GM18907 (cell line): ENCODE data around the gene SCYGR8.

Experiments
- ATAC-seq: cut with Tn5 transposase; IDR thresholded peaks from one replicate; pipeline ENCODE4 v1.9.1; 2021; ENCODE audit warnings: mild to moderate bottlenecking, moderate library complexity; ENCODE audit not compliant: unreplicated experiment

Gene SCYGR8

DNA sequence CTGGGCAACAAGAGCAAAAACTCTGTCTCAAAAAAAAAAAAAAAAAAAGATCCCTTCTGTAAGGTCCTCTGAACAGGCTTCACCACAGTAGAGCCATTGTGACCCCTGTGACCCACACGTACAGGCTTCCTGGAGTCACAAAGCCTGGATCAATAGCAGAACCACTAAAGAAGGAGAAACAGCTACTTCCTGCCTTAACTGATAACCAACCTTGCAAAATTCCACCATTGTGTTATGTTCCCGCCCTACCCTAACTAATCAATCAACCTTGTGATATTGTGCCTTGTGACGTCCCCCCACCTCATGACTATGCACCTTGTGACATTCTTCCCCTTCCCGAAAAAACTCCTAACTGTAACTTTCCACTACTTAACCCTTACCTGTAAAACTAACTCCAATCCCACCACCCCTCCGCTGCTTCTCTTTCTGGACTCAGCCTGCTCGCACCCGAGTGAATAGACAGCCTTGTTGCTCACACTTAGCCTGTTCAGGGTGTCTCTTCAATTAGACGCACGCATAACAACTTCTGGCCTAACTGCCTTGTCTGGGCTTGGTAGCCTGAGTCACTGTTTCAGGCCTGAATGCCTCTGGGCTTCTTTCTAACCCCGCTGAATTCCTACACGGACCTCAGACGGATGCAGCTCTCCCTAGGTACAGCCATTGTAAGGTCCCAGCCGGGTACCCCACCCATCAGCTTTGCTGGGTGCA is 13.9 kb downstream of the SCYGR8 start:
- no peak for ATAC-seq

DNA sequence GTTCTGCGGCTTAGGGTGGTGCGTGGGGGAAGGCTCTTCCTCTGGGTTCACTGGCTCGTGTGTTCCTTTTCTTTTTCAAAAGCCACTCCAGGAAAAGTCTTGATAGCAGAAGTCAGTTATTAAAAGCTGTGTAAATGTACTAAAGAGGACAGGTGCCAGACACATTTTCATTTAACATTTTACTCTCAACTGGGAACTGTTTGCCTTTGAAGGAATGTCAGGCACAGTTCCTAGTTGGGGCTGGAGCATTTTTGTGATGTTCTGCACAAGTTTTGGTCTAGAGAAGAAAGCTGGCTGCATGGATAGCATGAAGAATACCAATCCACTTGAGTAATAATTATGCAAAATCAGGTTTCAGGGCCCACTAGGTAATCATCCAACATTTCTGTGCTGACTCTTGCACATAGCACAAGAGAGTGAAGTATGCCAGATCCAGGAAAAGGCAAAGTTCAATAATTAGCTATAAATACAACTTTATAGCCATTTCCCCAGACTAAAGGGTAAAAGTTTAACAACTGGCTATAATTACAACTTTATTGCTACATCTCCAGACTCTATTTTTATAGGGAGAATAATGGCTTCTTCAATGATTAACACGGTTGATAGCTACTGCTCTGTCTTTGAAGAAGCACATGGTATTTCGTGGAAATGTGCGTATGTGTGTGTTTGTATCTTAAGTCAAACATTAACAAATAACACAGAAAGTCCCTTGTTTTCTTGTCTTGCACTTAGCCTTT is 16.2 kb downstream of the SCYGR8 start:
- ATAC-seq: no peak

DNA sequence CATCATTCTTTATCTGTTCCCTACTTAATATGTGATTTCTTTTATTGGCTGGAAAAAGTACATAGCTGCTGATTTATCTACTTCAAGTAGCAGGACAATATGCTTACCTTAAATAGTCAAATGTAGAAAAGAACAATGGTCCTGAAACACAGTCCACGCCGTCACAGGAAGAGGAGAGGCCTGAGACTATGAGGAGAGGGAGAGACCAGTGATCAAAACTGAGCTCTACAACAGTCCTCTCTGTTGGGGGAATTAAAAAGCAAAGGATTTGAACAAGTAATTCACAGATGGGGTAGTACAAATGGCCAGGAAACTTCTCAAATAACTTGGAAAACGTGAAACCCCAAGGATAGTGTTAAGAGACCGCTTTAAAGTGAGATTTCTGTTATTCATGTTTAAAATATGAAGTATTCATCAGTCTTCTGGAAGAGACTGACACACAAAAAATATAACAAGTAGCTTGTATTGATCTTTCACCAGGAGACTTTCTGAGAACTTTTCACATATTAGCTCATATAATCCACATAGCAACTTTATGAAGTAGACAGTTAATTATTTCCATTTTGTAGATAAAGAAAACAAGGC is 20.2 kb downstream of the SCYGR8 start:
- ATAC-seq: no peak

DNA sequence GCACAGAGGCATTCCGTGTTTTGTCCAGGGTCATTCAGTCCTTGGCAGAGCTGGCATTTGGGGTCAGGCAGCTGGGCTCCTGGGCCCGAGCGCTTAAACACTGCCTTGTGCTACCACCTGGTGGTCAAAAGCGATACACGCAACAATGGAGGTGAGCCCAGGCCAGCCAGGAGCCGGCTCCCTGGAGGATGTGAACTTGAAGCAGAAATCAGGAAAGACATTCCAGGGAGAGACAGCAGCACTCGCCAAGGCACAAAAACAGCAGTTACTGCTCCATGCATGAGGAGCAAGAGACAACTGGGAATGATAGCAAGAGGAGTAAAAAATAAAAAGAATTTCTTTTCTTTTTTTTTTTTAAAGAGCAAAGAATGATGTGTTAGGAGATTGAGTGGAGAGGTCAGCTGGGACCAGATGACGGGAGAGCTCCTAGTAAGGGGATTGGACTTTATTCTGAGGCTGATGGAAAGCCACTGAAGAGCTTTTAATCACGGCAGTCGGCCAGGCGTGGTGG is 20.7 kb downstream of the SCYGR8 start:
- ATAC-seq: peak; percentile 99

DNA sequence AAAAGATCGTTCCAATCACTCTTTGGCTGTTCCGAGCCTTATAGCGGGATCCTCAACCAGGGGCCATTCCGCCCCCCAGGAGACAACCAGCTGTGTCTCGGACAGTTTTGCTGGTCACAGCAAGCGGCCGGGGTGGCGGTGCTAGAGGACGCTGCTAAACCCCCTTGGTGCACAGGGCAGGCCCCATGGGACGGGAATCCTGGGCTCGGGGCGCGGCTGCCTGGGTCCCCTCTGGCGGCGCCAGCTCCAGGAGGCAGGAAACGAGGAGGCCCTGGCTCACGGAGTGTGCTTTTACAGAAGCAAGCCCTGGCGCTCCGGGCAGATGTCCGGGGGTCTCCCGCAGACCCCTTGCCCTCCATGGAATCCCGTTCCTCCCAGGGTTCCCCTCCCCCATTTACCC is 22.1 kb downstream of the SCYGR8 start:
- ATAC-seq: no peak

DNA sequence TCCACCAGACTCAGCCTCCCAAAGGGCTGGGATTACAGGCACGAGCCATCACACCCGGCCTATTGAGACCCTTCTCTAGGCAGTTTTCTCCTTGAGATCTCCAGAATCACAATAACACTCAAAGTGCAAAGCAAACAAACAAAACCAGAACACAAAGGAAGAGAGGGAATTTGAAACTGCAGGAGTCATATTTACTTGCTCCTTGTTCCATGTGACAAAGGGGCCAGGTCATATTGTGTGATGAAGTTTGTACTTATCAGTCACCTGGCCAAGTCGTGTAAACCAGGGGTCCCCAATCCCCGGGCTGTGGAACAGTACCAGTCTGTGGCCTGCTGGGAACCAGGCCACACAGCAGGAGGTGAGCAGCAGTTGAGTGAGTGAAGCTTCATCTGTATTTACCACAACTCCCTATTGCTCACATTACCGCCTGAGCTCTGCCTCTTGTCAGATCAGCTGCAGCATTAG is 26.5 kb downstream of the SCYGR8 start:
- no peak for ATAC-seq

DNA sequence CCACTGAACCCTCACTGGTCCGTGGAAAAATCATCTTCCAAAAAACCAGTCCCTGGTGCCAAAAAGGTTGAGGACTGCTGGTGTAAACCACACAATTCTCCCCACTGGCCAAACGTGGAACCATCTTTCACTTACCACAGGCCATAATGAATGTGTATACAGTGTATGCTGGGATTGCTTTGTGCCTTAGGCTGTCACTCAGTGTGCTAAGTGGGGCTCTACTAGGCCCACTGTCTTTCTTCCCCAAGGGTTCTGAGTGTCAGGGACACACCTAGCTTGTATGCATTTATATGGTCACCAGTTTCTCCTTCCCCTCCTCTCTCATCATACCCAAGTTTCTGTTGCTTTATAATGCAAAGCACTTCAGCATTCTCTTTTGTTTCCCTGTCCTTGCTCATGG is 27.2 kb downstream of the SCYGR8 start:
- ATAC-seq: no peak

DNA sequence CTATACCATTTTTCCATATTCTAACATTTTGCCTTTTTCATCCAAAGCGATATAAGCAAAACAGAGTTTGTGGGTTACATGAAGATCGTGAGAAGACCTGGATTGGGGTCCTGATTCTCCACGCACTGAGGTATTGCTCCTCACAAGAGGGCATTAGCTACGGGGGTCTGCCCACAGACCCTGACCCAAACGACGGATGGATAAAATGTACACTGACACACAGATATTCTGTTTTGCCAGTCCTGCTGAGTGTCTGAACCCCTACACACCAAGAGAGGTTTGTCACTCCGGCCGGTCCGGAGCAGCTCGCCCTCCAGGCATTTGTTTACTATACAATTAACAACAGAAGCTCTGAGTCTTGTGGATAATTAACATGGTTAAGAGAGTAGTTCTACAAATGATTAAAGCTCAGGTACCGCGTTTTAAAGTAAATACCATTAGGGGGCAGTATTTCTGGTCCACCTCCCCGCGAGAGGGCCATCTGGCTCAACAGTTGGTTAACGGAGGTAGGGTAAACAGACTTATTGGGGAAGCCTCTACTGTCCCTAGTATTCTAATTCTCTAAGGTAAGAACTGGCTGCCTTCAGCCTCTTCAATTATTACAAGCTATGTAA is 28.4 kb downstream of the SCYGR8 start:
- ATAC-seq: no peak

DNA sequence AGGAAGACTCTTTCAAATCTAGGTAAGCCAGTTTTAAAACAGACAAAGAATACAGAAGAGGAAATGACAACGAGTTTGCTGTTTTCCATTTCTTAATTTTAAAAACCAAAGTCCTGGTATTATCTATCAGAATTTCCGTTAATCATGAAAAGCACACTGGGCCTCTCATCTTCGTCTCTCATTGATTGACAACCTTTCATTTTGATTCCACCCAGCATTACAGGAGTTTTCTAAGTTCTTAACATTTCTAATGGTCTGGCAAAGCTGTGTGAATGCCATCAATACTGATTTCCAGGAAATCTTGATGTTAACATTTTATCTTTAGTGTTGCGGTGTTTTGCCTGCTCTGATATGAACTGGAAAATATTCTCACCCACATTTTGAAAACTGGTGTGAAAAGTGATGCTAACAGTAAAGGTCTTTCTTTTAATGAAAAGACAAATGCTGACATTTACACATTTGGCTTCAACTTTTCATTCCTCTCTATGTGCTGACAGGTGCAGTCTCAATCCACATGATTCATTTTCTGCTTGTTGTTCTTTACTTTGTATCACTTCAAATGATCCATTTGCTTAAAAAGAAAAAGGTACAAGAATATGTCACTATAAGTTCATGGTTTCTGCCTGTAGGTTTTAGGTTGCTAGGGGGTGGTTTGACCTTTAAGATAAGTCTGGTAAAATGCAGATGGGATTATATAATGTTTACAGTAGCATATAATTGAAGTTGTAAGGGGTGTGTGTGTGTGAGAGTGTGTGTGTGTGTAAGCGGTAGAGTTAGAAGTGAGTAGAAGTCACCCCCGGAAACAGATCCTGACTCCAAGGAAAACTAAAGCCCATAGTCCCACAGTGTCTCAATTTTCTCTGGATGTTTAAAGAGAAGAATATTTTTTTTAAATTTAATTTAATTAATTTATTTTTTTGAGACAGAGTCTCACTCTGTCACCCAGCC is 29.5 kb downstream of the SCYGR8 start:
- no peak for ATAC-seq

DNA sequence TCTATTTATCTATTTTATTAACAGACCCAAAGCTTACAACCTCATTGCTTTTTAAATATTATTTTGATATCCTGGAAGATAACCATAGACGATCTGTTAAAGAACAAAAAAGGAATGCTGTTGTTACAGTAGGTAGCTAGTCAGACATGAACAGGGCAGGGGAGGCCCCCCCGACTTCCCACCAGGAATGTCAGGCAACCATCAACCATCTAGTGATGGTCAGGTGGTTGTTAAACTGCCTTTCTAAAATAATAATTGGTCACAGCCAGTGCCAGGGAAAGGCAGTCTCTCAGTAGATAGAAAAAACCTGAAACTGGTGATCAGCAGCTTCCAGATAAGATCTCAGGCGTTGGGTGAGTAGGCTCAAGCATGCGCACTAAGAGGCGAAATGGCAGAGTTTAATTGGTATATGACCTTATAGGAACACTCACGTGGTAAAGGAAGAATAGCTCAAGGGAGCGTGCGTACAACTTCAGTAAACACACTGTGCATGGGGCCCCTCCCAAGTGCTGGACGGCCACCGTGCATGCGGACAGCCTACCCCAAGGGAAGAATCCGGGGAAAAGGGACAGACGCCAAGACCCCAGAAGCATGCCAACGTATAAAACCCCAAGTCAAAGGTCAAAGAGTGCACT is 35.4 kb downstream of the SCYGR8 start:
- no peak for ATAC-seq

DNA sequence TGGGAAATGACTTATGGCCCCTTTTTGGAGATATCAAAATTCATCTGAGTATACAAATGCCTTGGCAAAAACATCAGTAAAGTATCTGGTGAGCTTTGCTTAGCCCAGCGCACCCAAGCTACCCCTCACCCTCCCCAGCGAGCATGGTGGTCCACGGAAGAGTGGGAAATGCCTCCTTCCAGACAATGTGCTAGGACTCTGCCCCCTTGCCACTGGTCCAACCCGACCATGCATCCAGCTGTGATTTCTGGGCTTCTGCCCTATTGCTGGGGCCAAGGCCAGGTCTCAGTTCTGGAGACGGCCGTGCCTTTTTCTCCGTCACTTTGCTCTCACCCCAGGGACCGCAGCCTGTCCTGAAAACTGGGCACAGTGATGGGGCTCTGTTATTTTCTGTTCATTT is 36.1 kb downstream of the SCYGR8 start:
- ATAC-seq: no peak

DNA sequence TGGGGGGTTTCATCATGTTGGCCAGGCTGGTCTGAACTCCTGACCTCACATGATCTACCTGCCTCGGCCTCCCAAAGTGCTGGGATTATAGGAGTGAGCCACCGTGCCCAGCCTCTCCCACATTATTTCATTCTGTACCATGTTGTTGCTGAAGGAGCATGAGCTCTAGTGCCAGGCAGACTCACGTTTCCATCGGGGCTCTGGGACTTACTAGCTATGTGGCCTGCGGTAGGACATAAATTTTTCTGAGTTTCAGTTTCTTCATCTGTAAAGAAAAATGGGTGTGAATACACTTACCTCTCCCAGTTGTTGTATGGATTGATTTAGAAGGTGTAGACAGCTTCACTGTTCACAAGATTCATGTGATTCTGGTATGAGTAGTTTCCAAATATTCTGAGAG is 37.1 kb downstream of the SCYGR8 start:
- ATAC-seq: peak; percentile 11

DNA sequence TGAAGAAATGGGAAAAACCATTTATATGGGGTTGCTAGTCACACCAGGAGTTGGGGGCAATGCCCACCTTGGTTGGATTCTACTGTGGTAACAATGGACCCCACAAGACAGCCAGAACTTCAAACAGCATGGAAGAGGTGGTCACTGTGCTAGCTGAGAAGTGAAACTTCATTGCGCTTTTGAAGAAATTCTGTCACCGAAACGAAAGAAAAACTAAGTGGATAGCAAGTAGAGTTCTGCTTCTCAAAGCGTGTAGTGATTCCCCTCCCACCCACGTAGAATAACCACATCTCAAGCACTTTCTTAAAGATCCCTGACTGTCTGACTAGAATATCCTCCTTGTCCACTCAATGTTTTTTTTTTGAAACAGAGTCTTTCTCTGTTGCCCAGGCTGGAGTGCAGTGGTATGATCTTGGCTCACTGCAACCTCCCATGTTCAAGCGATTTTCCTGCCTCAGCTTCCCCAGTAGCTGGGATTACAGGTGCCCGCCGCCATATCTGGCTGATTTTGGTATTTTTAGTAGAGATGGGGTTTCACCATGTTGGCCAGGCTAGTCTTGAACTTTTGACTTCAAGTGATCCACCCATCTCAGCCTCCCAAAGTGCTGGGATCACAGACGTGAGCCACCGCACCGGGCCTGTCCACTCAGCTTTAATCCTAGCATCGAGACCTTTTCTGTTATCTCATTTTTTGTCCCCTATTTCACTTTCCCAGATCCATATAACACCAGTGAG is 37.9 kb downstream of the SCYGR8 start:
- peak; percentile 98 for ATAC-seq

DNA sequence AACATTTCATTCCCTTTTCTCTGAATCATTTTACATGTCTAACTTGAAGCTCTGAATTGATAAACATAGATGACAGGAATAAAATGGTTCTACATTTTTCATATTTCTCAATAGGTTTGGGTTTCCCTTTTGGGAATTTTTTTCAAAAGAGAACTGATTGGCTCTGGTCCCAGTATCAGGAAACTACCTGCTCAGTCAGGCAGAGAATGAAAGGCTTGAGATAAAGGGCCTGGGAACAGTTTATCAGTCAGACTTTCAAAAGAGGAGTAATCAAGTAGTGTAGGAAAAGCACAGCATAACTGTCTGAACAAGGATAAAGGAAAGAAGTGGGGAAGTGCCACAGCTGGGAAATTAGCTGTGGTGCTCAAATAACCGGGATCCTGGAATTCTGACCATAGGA is 39.6 kb downstream of the SCYGR8 start:
- ATAC-seq: no peak

DNA sequence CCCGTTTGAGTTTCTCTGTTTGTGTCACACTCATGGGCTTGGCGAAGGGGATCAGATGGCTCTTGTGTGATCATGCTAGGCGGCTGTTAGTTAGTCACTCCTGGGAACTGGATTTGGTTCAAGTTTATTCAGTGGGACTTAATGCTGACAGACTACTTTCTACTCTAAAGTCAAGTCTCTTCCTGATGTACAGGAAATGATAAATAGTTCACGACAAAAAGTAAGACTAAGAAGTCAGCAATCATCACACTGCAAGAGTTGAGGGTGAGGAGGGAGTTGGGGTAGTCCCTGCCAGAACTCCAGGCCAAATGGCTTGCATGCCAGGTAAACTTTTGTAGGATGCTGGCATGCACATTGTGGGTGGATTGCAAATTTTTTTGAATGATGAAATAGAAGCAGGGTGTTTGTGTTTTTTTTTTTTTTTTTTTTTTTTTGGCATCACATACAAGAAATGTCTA is 42.9 kb downstream of the SCYGR8 start:
- no peak for ATAC-seq

DNA sequence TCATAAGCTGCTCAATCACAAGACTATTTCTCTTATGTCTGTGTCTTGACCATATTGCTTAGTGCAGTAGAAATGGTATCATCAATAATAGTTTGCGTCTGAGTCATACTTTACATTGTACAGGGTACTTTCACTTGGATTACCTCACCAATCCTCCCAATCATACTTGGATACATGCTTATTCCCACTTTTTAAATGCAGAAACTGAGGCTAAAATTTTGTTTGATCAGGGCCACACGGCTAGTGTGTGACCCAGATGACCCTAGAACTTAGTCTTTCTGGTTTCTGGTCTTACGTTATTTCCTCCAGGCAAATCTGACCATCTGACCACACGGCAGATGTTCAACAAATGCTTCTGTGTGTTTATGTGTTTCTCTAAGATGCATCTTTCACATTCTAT is 44.1 kb downstream of the SCYGR8 start:
- no peak for ATAC-seq

DNA sequence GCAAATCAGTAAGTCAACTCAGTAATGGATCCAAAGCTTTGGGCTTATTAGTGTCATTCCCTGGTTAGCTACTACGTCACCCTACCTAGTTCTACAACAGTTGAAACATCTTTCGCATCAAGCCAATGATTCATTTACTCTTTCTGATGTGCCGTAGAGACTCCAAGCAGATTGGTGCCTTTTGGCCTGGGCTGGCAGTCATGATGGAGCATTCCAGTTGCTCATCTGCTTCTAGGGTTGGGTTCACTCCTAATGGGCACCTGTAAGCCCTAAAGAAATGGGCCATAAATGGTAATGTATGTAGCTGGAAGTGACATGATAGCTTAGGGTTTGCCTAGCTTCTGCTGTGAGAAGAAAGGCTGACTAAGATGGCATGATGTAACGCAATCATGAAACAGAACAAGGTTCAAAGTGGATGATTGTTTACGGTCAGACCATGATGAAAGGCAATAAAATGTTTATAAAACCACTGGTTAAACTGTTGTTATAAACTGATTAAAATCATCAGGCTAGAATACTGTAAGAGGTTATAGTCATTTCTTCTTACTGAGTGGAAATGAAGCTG is 47.5 kb downstream of the SCYGR8 start:
- ATAC-seq: no peak
